ENCODE results near the gene KCNMA1. TPM values are rescaled to one million over a fixed set of nuclear protein-coding genes. Genes with fewer than 3 reads are reported as not detected.

Gene KCNMA1
- total RNA-seq, 1 donor from 2014 or later = 30.1 TPM

GRCh38 chr10:77241350-77241725 is 396.3 kb downstream of the KCNMA1 start:
- Mint-ChIP-seq H3K4me1 (ENCODE audit: unreplicated experiment) (peaks cover 37% of the 10 kb centered on the region), H3K9me3 (no peaks in the 10 kb centered on the region), H3K36me3 (no peaks in the 10 kb centered on the region), H3K27ac (no peak overlapping the region), H3K4me3 (no peak overlapping the region), H3K27me3 (peaks cover 4% of the 10 kb centered on the region)
- no peak for TF ChIP-seq CTCF (conservative IDR thresholded peaks at IDR 0.05)
- no peak for DNase-seq (ENCODE audit: extremely low spot score, unreplicated experiment)

GRCh38 chr10:77240706-77241349 is 396.8 kb downstream of the KCNMA1 start:
- DNase-seq (ENCODE audit: extremely low spot score, unreplicated experiment) = no peak
- Mint-ChIP-seq H3K27me3 (peaks cover 4% of the 10 kb centered on the region), H3K27ac (no peak overlapping the region), H3K36me3 (no peaks in the 10 kb centered on the region), H3K4me3 (no peak overlapping the region), H3K4me1 (ENCODE audit: unreplicated experiment) (peaks cover 37% of the 10 kb centered on the region), H3K9me3 (no peaks in the 10 kb centered on the region)
- no peak for TF ChIP-seq CTCF (conservative IDR thresholded peaks at IDR 0.05)

- Mint-ChIP-seq H3K4me3 (no peak overlapping the region), H3K27me3 (peaks cover 4% of the 10 kb centered on the region), H3K9me3 (no peaks in the 10 kb centered on the region), H3K27ac (peak overlapping the region; percentile 9), H3K4me1 (ENCODE audit: unreplicated experiment) (peaks cover 32% of the 10 kb centered on the region), H3K36me3 (no peaks in the 10 kb centered on the region)
- no peak for DNase-seq (ENCODE audit: extremely low spot score, unreplicated experiment)
- no peak for TF ChIP-seq CTCF (conservative IDR thresholded peaks at IDR 0.05)
Measured at GRCh38 chr10:77240041-77240652, 397.5 kb downstream of the KCNMA1 start.

GRCh38 chr10:77237120-77237519 is 400.5 kb downstream of the KCNMA1 start:
- peaks cover 18% of the 10 kb centered on the region for H3K4me1 Mint-ChIP-seq (ENCODE audit: unreplicated experiment)
- H3K27me3 Mint-ChIP-seq = no peaks in the 10 kb centered on the region

GRCh38 chr10:77236700-77237099 is 400.9 kb downstream of the KCNMA1 start:
- Mint-ChIP-seq H3K4me1 (ENCODE audit: unreplicated experiment) (peaks cover 18% of the 10 kb centered on the region), H3K27me3 (no peaks in the 10 kb centered on the region), H3K27ac (no peak overlapping the region), H3K4me3 (no peak overlapping the region), H3K36me3 (no peaks in the 10 kb centered on the region), H3K9me3 (peaks cover 4% of the 10 kb centered on the region)
- TF ChIP-seq CTCF (conservative IDR thresholded peaks at IDR 0.05) = no peak
- no peak for DNase-seq (ENCODE audit: extremely low spot score, unreplicated experiment)

More at GRCh38 chr10:77237120-77237519, 400.5 kb downstream of the KCNMA1 start:
- no peak for TF ChIP-seq CTCF (conservative IDR thresholded peaks at IDR 0.05)
- no peak for DNase-seq (ENCODE audit: extremely low spot score, unreplicated experiment)
- no peak overlapping the region for H3K27ac Mint-ChIP-seq
- no peak overlapping the region for H3K4me3 Mint-ChIP-seq
- peaks cover 4% of the 10 kb centered on the region for H3K9me3 Mint-ChIP-seq
- no peaks in the 10 kb centered on the region for H3K36me3 Mint-ChIP-seq
